Keratinocyte (primary cell): ENCODE data around the gene GATA5. TPM values are rescaled to one million over a fixed set of nuclear protein-coding genes. Genes with fewer than 3 reads are reported as not detected.

Source experiments
- DNase-seq: peaks from one replicate; pipeline ENCODE4 v3.0.0-alpha.2; 2011; ENCODE audit warnings: low read depth, missing footprints, low spot score
- FAIRE-seq: peaks from 2 replicates; lab custom pipeline; 2011; peaks lifted over from hg19 to GRCh38; lab: Jason Lieb, UNC
- H2AFZ ChIP-seq: 2 replicates; pipeline ENCODE4 v1.6.0; 2012; ENCODE audit warnings: low read length, control low read depth, inconsistent platforms; ENCODE audit not compliant: control insufficient read depth
- H3K27ac ChIP-seq: 2 replicates; pipeline ENCODE4 v1.5.1; 2011; ENCODE audit warnings: low read length; ENCODE audit not compliant: control insufficient read depth, insufficient read depth
- H3K27me3 ChIP-seq: 3 replicates; pipeline ENCODE4 v1.6.0; 2011; ENCODE audit warnings: low read length; ENCODE audit not compliant: control insufficient read depth, insufficient read depth; ENCODE audit errors: extremely low read depth
- H3K36me3 ChIP-seq, 2 experiments: 2 replicates in 1 of 2; 3 replicates in 1 of 2; pipeline ENCODE4 v1.5.1; 2011; ENCODE audit warnings: low read length in 2 of 2, mild to moderate bottlenecking in 1 of 2; ENCODE audit not compliant: control insufficient read depth in 2 of 2, insufficient read depth in 2 of 2; ENCODE audit errors: extremely low read depth in 1 of 2
- H3K4me1 ChIP-seq: 3 replicates; pipeline ENCODE4 v1.5.1; 2011; ENCODE audit warnings: low read length; ENCODE audit not compliant: control insufficient read depth, insufficient read depth; ENCODE audit errors: extremely low read depth
- H3K4me2 ChIP-seq: 3 replicates; pipeline ENCODE4 v1.6.0; 2011; ENCODE audit warnings: low read depth, low read length; ENCODE audit not compliant: control insufficient read depth, insufficient read depth; ENCODE audit errors: extremely low read depth
- H3K4me3 ChIP-seq, 3 experiments: fragments of 200-600 bp in 1 of 3; sonication (generic) in 1 of 3; 2 replicates in 2 of 3; 3 replicates in 1 of 3; pipeline ENCODE4 v1.5.1; 2011 to 2016; ENCODE audit warnings: low read length in 3 of 3, mild to moderate bottlenecking in 3 of 3, control low read depth in 2 of 3, inconsistent platforms in 1 of 3, low read depth in 1 of 3, mixed read lengths in 1 of 3, mixed run types in 1 of 3, moderate library complexity in 1 of 3; ENCODE audit not compliant: control insufficient read depth in 2 of 3, insufficient read depth in 2 of 3; ENCODE audit errors: extremely low read depth in 1 of 3
- H3K79me2 ChIP-seq: 2 replicates; pipeline ENCODE4 v1.6.0; 2012; ENCODE audit warnings: low read length; ENCODE audit not compliant: control insufficient read depth, insufficient read depth
- H3K9ac ChIP-seq: 3 replicates; pipeline ENCODE4 v1.6.0; 2011; ENCODE audit warnings: low read length; ENCODE audit not compliant: control insufficient read depth, insufficient read depth; ENCODE audit errors: extremely low read depth
- H3K9me1 ChIP-seq: 3 replicates; pipeline ENCODE4 v1.6.0; 2011; ENCODE audit warnings: low read length; ENCODE audit not compliant: control insufficient read depth, insufficient read depth; ENCODE audit errors: extremely low read depth
- H3K9me3 ChIP-seq: 2 replicates; pipeline ENCODE4 v1.5.1; 2012; ENCODE audit warnings: low read depth, low read length; ENCODE audit not compliant: control insufficient read depth
- H4K20me1 ChIP-seq: 3 replicates; pipeline ENCODE4 v1.6.0; 2011; ENCODE audit warnings: low read length; ENCODE audit not compliant: control insufficient read depth, insufficient read depth; ENCODE audit errors: extremely low read depth
- EZH2 ChIP-seq: IDR thresholded peaks from one replicate; pipeline ENCODE4 v1.6.1; 2012; ENCODE audit warnings: inconsistent platforms, mild to moderate bottlenecking, low read length, moderate library complexity
- dilution Hi-C: fragments of 300-500 bp; cut with MboI; formaldehyde crosslinking; loops from one replicate; pipeline ENCODE4 v1.7.0; 2020; ENCODE audit warnings: low sequenced_read_pairs; ENCODE audit not compliant: extremely low pct_ligation_motif_present
- polyA plus RNA-seq, 5 experiments: library from polyadenylated mRNA; depleted of rRNA in 3 of 5; stranded (reverse) in 3 of 5; stranded (forward) in 1 of 5; unstranded in 1 of 5; fragments of >200 nt; gene quantifications; 1 replicate in 1 of 5; 2 replicates in 3 of 5; 3 replicates in 1 of 5; pipeline versions ENCODE4 v1.2.1 to v1.2.3, GENCODE V29; 2011 to 2012; ENCODE audit warnings: missing spikeins in 2 of 5, low read depth in 1 of 5, low replicate concordance in 1 of 5
- TF ChIP-seq, protein P1 (sequence below), 3 experiments: IDR thresholded peaks in 1 of 3; conservative IDR thresholded peaks in 1 of 3; optimal IDR thresholded peaks in 1 of 3; 2 replicates in 2 of 3; 3 replicates in 1 of 3; pipeline versions ENCODE3 to v1.5.1; 2011; ENCODE audit warnings: low read length in 3 of 3, mild to moderate bottlenecking in 3 of 3, moderate library complexity in 2 of 3, control low read depth in 1 of 3, inconsistent platforms in 1 of 3; ENCODE audit not compliant: insufficient read depth in 2 of 3; ENCODE audit errors: extremely low read depth in 1 of 3

The GATA5 gene
- polyA plus RNA-seq, 1 donor (not counting 4 experiments of a cell fraction or from before 2014, with no cell fraction given), result not detected

DNA sequence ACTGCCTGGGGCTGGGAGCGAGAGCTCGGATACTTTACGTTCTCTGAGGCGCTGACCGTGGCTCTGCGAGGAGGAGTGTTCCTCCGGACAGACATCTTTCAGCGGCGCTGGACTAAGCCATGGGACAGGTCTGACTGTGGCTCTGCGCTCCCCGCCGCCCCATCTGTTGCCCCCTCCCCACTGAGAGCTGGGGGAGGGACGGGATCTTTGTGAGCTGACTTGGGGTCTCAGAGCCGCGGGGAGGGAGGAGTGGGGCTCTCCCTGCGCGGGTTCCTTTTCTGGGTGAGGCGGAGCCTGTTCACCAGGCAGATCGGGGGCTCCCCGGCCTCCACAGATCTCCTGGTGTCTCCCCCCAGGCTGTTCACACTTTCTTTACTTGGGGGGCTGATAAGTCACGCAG lies 11.3 kb upstream of the GATA5 start:
- Histone ChIP-seq H3K9ac (no peak overlapping the region), H3K79me2 (no peaks in the 10 kb centered on the region), H2AFZ (no peak overlapping the region), H3K9me1 (no peaks in the 10 kb centered on the region), H3K4me1 (peaks cover 17% of the 10 kb centered on the region), H3K36me3 (no peaks in the 10 kb centered on the region), H3K4me2 (no peak overlapping the region), H3K9me3 (no peaks in the 10 kb centered on the region), H3K4me3 (no peak overlapping the region), H4K20me1 (peaks cover 3% of the 10 kb centered on the region), H3K27me3 (peaks cover 54% of the 10 kb centered on the region), H3K27ac (no peak overlapping the region)
- dilution Hi-C loops, result no loop called here
- TF ChIP-seq, protein P1, sequence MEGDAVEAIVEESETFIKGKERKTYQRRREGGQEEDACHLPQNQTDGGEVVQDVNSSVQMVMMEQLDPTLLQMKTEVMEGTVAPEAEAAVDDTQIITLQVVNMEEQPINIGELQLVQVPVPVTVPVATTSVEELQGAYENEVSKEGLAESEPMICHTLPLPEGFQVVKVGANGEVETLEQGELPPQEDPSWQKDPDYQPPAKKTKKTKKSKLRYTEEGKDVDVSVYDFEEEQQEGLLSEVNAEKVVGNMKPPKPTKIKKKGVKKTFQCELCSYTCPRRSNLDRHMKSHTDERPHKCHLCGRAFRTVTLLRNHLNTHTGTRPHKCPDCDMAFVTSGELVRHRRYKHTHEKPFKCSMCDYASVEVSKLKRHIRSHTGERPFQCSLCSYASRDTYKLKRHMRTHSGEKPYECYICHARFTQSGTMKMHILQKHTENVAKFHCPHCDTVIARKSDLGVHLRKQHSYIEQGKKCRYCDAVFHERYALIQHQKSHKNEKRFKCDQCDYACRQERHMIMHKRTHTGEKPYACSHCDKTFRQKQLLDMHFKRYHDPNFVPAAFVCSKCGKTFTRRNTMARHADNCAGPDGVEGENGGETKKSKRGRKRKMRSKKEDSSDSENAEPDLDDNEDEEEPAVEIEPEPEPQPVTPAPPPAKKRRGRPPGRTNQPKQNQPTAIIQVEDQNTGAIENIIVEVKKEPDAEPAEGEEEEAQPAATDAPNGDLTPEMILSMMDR (optimal IDR thresholded peaks at IDR 0.05 in 1 of 3, IDR thresholded peaks at IDR 0.05 in 1 of 3, conservative IDR thresholded peaks at IDR 0.05 in 1 of 3; ENCODE audit: extremely low read depth in 1 of 3, insufficient read depth in 2 of 3, low read length in 3 of 3), result no peak
- TF ChIP-seq EZH2, result no peak
- no peak for DNase-seq
- no peak for FAIRE-seq

DNA sequence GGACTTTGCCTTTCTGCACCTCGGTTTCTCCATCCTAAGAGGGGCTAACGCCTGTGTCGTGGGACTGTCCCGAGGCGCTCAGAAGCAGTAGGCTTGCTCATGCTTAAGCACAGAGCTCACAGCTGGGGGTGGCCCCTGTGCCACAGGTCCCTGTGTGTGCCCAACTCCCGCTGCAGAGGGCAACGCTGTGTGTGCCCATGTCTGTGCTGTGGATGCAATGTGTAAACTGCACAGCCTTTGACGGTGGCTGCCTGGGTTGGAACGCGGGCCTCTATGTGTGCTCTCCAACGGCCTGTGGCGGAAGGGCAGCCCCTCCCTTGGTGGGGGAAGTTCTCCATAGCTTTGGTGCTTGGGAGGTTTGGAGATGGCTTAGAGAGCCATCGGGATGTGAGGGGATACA lies 10.7 kb upstream of the GATA5 start:
- Histone ChIP-seq H2AFZ (no peak overlapping the region), H4K20me1 (peaks cover 3% of the 10 kb centered on the region), H3K9ac (no peak overlapping the region), H3K27ac (no peak overlapping the region), H3K9me3 (no peaks in the 10 kb centered on the region), H3K4me1 (peaks cover 17% of the 10 kb centered on the region), H3K79me2 (no peaks in the 10 kb centered on the region), H3K4me3 (no peak overlapping the region), H3K27me3 (peaks cover 60% of the 10 kb centered on the region), H3K4me2 (no peak overlapping the region), H3K9me1 (no peaks in the 10 kb centered on the region), H3K36me3 (no peaks in the 10 kb centered on the region)
- dilution Hi-C loops, result no loop called here
- DNase-seq, result no peak
- no peak for TF ChIP-seq EZH2
- TF ChIP-seq, protein P1 (optimal IDR thresholded peaks at IDR 0.05 in 1 of 3, IDR thresholded peaks at IDR 0.05 in 1 of 3, conservative IDR thresholded peaks at IDR 0.05 in 1 of 3; ENCODE audit: extremely low read depth in 1 of 3, insufficient read depth in 2 of 3, low read length in 3 of 3), result no peak
- FAIRE-seq, result no peak
